Tibial nerve (tissue), 4 donors: ENCODE results near the gene NFASC.

ENCODE experiments used
- EP300 ChIP-seq, 2 donors: sonication (generic); formaldehyde crosslinking; IDR thresholded peaks; one replicate each; pipeline ENCODE4 v1.6.1; 2017; ENCODE audit warnings: antibody characterized with exemption in 2 of 2, mild to moderate bottlenecking in 1 of 2
- POLR2A ChIP-seq, 2 donors: fragments of 450-650 bp; IDR thresholded peaks; one replicate each; pipeline ENCODE4 v1.6.1; 2017; ENCODE audit warnings: antibody characterized with exemption in 2 of 2, mild to moderate bottlenecking in 2 of 2, moderate library complexity in 2 of 2
- TF ChIP-seq, protein P1 (sequence below), 5 experiments: fragments of 200-600 bp in 3 of 5; fragments of 450-650 bp in 2 of 5; sonication (generic) in 3 of 5; IDR thresholded peaks; one replicate each; pipeline ENCODE4 v1.5.1; 2016 to 2019; ENCODE audit warnings: antibody characterized with exemption in 5 of 5, mild to moderate bottlenecking in 3 of 5, moderate library complexity in 2 of 5

- TF ChIP-seq, protein P1, sequence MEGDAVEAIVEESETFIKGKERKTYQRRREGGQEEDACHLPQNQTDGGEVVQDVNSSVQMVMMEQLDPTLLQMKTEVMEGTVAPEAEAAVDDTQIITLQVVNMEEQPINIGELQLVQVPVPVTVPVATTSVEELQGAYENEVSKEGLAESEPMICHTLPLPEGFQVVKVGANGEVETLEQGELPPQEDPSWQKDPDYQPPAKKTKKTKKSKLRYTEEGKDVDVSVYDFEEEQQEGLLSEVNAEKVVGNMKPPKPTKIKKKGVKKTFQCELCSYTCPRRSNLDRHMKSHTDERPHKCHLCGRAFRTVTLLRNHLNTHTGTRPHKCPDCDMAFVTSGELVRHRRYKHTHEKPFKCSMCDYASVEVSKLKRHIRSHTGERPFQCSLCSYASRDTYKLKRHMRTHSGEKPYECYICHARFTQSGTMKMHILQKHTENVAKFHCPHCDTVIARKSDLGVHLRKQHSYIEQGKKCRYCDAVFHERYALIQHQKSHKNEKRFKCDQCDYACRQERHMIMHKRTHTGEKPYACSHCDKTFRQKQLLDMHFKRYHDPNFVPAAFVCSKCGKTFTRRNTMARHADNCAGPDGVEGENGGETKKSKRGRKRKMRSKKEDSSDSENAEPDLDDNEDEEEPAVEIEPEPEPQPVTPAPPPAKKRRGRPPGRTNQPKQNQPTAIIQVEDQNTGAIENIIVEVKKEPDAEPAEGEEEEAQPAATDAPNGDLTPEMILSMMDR (IDR thresholded peaks at IDR 0.05) = no peak
- TF ChIP-seq POLR2A (IDR thresholded peaks at IDR 0.05) = no peak
- TF ChIP-seq EP300 (IDR thresholded peaks at IDR 0.05) = no peak
Measured at GRCh38 chr1:204889681-204890383, 19.2 kb downstream of the NFASC start.
